CD4-positive, alpha-beta memory T cell (primary cell): ENCODE data around the gene PCGF3. TPM values are rescaled to one million over a fixed set of nuclear protein-coding genes. Genes with fewer than 3 reads are reported as not detected.
A peak's percentile ranks its signal among the peaks of the same experiment; 100 is the strongest.

Experiments used
- CTCF ChIA-PET: fragments of 350-600 bp; sonication (Branson Sonifier 250); formaldehyde crosslinking; loops from one replicate; lab custom pipeline; 2021; ENCODE audit warnings: inconsistent platforms; ENCODE audit not compliant: partially characterized antibody; lab: Charles Lee
- POLR2A ChIA-PET: fragments of 350-600 bp; sonication (Branson Sonifier 250); formaldehyde crosslinking; loops from one replicate; lab custom pipeline; 2021; ENCODE audit not compliant: partially characterized antibody; lab: Charles Lee
- DNase-seq, 5 donors: peaks; one replicate each; pipeline versions ENCODE4 v3.0.0 to v3.0.0-alpha.2; 2020 to 2022; ENCODE audit warnings: mixed read lengths in 1 of 5
- H3K27ac ChIP-seq: one replicate; pipeline ENCODE4 v1.7.0; 2013; ENCODE audit warnings: low read depth, low read length
- H3K27me3 ChIP-seq: 2 replicates; pipeline ENCODE4 v1.7.0; 2013; ENCODE audit warnings: mild to moderate bottlenecking, low read length, moderate library complexity; ENCODE audit not compliant: insufficient read depth
- H3K36me3 ChIP-seq: 2 replicates; pipeline ENCODE4 v1.7.0; 2013; ENCODE audit warnings: mild to moderate bottlenecking, low read length, moderate library complexity; ENCODE audit not compliant: insufficient read depth
- H3K4me1 ChIP-seq: 2 replicates; pipeline ENCODE4 v1.7.0; 2013; ENCODE audit warnings: mild to moderate bottlenecking, low read length, moderate library complexity; ENCODE audit not compliant: insufficient read depth
- H3K4me3 ChIP-seq, 2 donors: one replicate each; pipeline ENCODE4 v1.7.0; 2013; ENCODE audit warnings: low read length in 2 of 2, mild to moderate bottlenecking in 1 of 2
- H3K9me3 ChIP-seq, 2 donors: one replicate each; pipeline ENCODE4 v1.7.0; 2013; ENCODE audit warnings: low read length in 2 of 2, control low read depth in 1 of 2; ENCODE audit not compliant: control insufficient read depth in 1 of 2
- H3K27ac Mint-ChIP-seq, 7 donors: one replicate each; pipeline ENCODE4 v1.8.0; 2020 to 2021; ENCODE audit warnings: mixed read lengths in 7 of 7, mild to moderate bottlenecking in 6 of 7, inconsistent platforms in 3 of 7, moderate library complexity in 3 of 7
- H3K27me3 Mint-ChIP-seq, 2 donors: one replicate each; pipeline ENCODE4 v1.8.0; 2020 to 2021; ENCODE audit warnings: mixed read lengths in 2 of 2
- H3K36me3 Mint-ChIP-seq, 2 donors: one replicate each; pipeline ENCODE4 v1.8.0; 2020 to 2021; ENCODE audit warnings: mixed read lengths in 2 of 2, inconsistent platforms in 1 of 2, mild to moderate bottlenecking in 1 of 2
- H3K4me1 Mint-ChIP-seq, 4 donors: one replicate each; pipeline ENCODE4 v1.8.0; 2020 to 2021; ENCODE audit warnings: mixed read lengths in 4 of 4, mild to moderate bottlenecking in 1 of 4
- H3K4me3 Mint-ChIP-seq, 8 donors: one replicate each; pipeline ENCODE4 v1.8.0; 2020 to 2021; ENCODE audit warnings: mixed read lengths in 8 of 8, mild to moderate bottlenecking in 7 of 8, moderate library complexity in 6 of 8, inconsistent platforms in 3 of 8
- H3K9me3 Mint-ChIP-seq, 8 donors: one replicate each; pipeline ENCODE4 v1.8.0; 2020 to 2021; ENCODE audit warnings: mixed read lengths in 8 of 8, mild to moderate bottlenecking in 5 of 8, inconsistent platforms in 3 of 8, moderate library complexity in 1 of 8
- intact Hi-C: fragments of 100-400 bp; cut with micrococcal nuclease; formaldehyde crosslinking; loops from one replicate; pipeline ENCODE4 v1.15.1; 2023
- polyA plus RNA-seq, 2 donors: library from polyadenylated mRNA; unstranded; fragments of 300-500 nt; fragmentation: Illumina TruSeq; gene quantifications; one replicate each; pipeline ENCODE4 v1.2.3, GENCODE V29; 2021
- total RNA-seq, 2 experiments: library from RNA; stranded (reverse); gene quantifications; one replicate each; pipeline ENCODE4 v1.2.3, GENCODE V29; 2021

The PCGF3 gene
- total RNA-seq (10 to 100 TPM; 66.1 to 73.8 TPM), polyA plus RNA-seq (1 to 10 TPM; 2.9 to 5.0 TPM)

GRCh38 chr4:705278-706082 lies at the start of gene PCGF3:
Gene PCGF3 (plus strand): TSS chr4:705832. CDS start chr4:733681, 27,849 bp downstream.
- H3K36me3 Mint-ChIP-seq = peaks cover 0 to 2% of the 10 kb centered on the region in 2 donors
- Histone ChIP-seq H3K27me3 (no peaks in the 10 kb centered on the region), H3K4me1 (peaks cover 29% of the 10 kb centered on the region), H3K27ac (peak within 1 kb of the TSS; percentile 93), H3K9me3 (no peaks in the 10 kb centered on the region), H3K4me3 (peak within 1 kb of the TSS; percentile 59 to 69), H3K36me3 (no peaks in the 10 kb centered on the region)
- ChIA-PET CTCF (no interaction called here), POLR2A (interaction anchor here (1.0 kb wide), 1 partner anchor 32 kb away, joined by 4 read pairs; the partner anchor contains the start of genes ATP5ME and MYL5)
- peaks cover 11 to 25% (median 19%) of the 10 kb centered on the region in 4 donors for H3K4me1 Mint-ChIP-seq
- intact Hi-C loops = loop anchor here (1.0 kb wide), 2 partner anchors 31 to 77 kb away; partner anchors contain the start of genes ATP5ME and MYL5
- H3K4me3 Mint-ChIP-seq = peak within 1 kb of the TSS; percentile 79 to 94 (median 83)
- H3K27ac Mint-ChIP-seq = peak within 1 kb of the TSS; percentile 69 to 90 (median 77)
- H3K27me3 Mint-ChIP-seq = no peaks in the 10 kb centered on the region
- peak; percentile 90 to 94 (median 92) for DNase-seq
- H3K9me3 Mint-ChIP-seq = no peaks in the 10 kb centered on the region

GRCh38 chr4:656436-657337 lies 48.9 kb upstream of the PCGF3 start:
- no peak overlapping the region for H3K27ac ChIP-seq
- H3K4me3 Mint-ChIP-seq = no peak overlapping the region
- ChIA-PET POLR2A (no interaction called here), CTCF (no interaction called here)
- H3K27ac Mint-ChIP-seq = no peak overlapping the region
- H3K36me3 Mint-ChIP-seq = peaks cover 0 to 4% of the 10 kb centered on the region in 2 donors
- intact Hi-C loops = no loop called here
- peaks cover 0 to 5% (median 2%) of the 10 kb centered on the region in 4 donors for H3K4me1 Mint-ChIP-seq
- no peaks in the 10 kb centered on the region for H3K9me3 ChIP-seq
- H3K36me3 ChIP-seq = no peaks in the 10 kb centered on the region
- peaks cover 0 to 4% (median 0%) of the 10 kb centered on the region in 8 donors for H3K9me3 Mint-ChIP-seq
- peak in 1 of 5 donors; percentile 18 for DNase-seq
- no peaks in the 10 kb centered on the region for H3K4me1 ChIP-seq
- no peaks in the 10 kb centered on the region for H3K27me3 ChIP-seq
- H3K4me3 ChIP-seq = no peak overlapping the region
- peaks cover 1 to 3% of the 10 kb centered on the region in 2 donors for H3K27me3 Mint-ChIP-seq

GRCh38 chr4:657338-657833 lies 48.2 kb upstream of the PCGF3 start:
- intact Hi-C loops = no loop called here
- Mint-ChIP-seq H3K4me3 (no peak overlapping the region), H3K27me3 (peaks cover 1 to 3% of the 10 kb centered on the region in 2 donors), H3K36me3 (peaks cover 0 to 4% of the 10 kb centered on the region in 2 donors), H3K9me3 (peaks cover 0 to 4% (median 0%) of the 10 kb centered on the region in 8 donors), H3K4me1 (peaks cover 0 to 5% (median 2%) of the 10 kb centered on the region in 4 donors), H3K27ac (no peak overlapping the region)
- H3K27ac ChIP-seq = no peak overlapping the region
- no peaks in the 10 kb centered on the region for H3K27me3 ChIP-seq
- H3K4me3 ChIP-seq = no peak overlapping the region
- peak in 1 of 5 donors; percentile 21 for DNase-seq
- H3K9me3 ChIP-seq = no peaks in the 10 kb centered on the region
- H3K36me3 ChIP-seq = no peaks in the 10 kb centered on the region
- ChIA-PET CTCF (no interaction called here), POLR2A (no interaction called here)
- H3K4me1 ChIP-seq = no peaks in the 10 kb centered on the region

- peaks cover 0 to 7% (median 2%) of the 10 kb centered on the region in 4 donors for H3K4me1 Mint-ChIP-seq
- POLR2A ChIA-PET = no interaction called here
- intact Hi-C loops = no loop called here
- Histone ChIP-seq H3K9me3 (no peaks in the 10 kb centered on the region), H3K36me3 (no peaks in the 10 kb centered on the region), H3K4me1 (peaks cover 3% of the 10 kb centered on the region), H3K4me3 (no peak overlapping the region), H3K27ac (no peak overlapping the region), H3K27me3 (no peaks in the 10 kb centered on the region)
- H3K27ac Mint-ChIP-seq = no peak overlapping the region
- CTCF ChIA-PET = no interaction called here
- DNase-seq = peak in 1 of 5 donors; percentile 24
- peaks cover 0 to 4% (median 0%) of the 10 kb centered on the region in 8 donors for H3K9me3 Mint-ChIP-seq
- H3K36me3 Mint-ChIP-seq = peaks cover 0 to 4% of the 10 kb centered on the region in 2 donors
- peaks cover 0 to 1% of the 10 kb centered on the region in 2 donors for H3K27me3 Mint-ChIP-seq
- H3K4me3 Mint-ChIP-seq = no peak overlapping the region
Measured at GRCh38 chr4:657834-658667, 47.6 kb upstream of the PCGF3 start.

GRCh38 chr4:658681-659667 lies 46.7 kb upstream of the PCGF3 start:
- Histone ChIP-seq H3K36me3 (no peaks in the 10 kb centered on the region), H3K4me3 (no peak overlapping the region), H3K27me3 (no peaks in the 10 kb centered on the region), H3K27ac (no peak overlapping the region), H3K9me3 (no peaks in the 10 kb centered on the region), H3K4me1 (peaks cover 6% of the 10 kb centered on the region)
- POLR2A ChIA-PET = no interaction called here
- peaks cover 0 to 4% (median 0%) of the 10 kb centered on the region in 8 donors for H3K9me3 Mint-ChIP-seq
- CTCF ChIA-PET = no interaction called here
- peaks cover under 1 to 9% (median 3%) of the 10 kb centered on the region in 4 donors for H3K4me1 Mint-ChIP-seq
- peaks cover 0 to 4% of the 10 kb centered on the region in 2 donors for H3K36me3 Mint-ChIP-seq
- peaks cover 0 to 1% of the 10 kb centered on the region in 2 donors for H3K27me3 Mint-ChIP-seq
- intact Hi-C loops = no loop called here
- no peak overlapping the region for H3K4me3 Mint-ChIP-seq
- H3K27ac Mint-ChIP-seq = peak overlapping the region in 1 of 7 donors; percentile 41
- peak in 1 of 5 donors; percentile 31 for DNase-seq

GRCh38 chr4:659851-660250 lies 45.8 kb upstream of the PCGF3 start:
- peaks cover 15% of the 10 kb centered on the region for H3K4me1 ChIP-seq
- H3K36me3 ChIP-seq = no peaks in the 10 kb centered on the region
- no peaks in the 10 kb centered on the region for H3K9me3 ChIP-seq
- peak overlapping the region in 3 of 8 donors; percentile 11 to 22 (median 19) for H3K4me3 Mint-ChIP-seq
- POLR2A ChIA-PET = no interaction called here
- peaks cover 0 to 4% (median 0%) of the 10 kb centered on the region in 8 donors for H3K9me3 Mint-ChIP-seq
- H3K27ac Mint-ChIP-seq = peak overlapping the region in 1 of 7 donors; percentile 55
- CTCF ChIA-PET = no interaction called here
- no peak overlapping the region for H3K4me3 ChIP-seq
- peaks cover 0 to 1% of the 10 kb centered on the region in 2 donors for H3K27me3 Mint-ChIP-seq
- H3K27ac ChIP-seq = no peak overlapping the region
- H3K4me1 Mint-ChIP-seq = peaks cover 4 to 18% (median 6%) of the 10 kb centered on the region in 4 donors
- intact Hi-C loops = no loop called here
- DNase-seq = no peak
- no peaks in the 10 kb centered on the region for H3K27me3 ChIP-seq
- peaks cover 0 to 4% of the 10 kb centered on the region in 2 donors for H3K36me3 Mint-ChIP-seq
